ENCODE measurements around the gene FLNA.
"Not testable (repeated sequence)": the region's sequence is repeated elsewhere in the genome, so short reads cannot be mapped to it uniquely, and the experiment has no call there.

GRCh38 chrX:154302998-154303397 is 71.4 kb downstream of the FLNA start:
- not testable (repeated sequence) for TF ChIP-seq CTCF (IDR thresholded peaks at IDR 0.05; ENCODE audit: low read length); EZH2phosphoT487 (IDR thresholded peaks at IDR 0.05; ENCODE audit: low read length); EZH2 (optimal IDR thresholded peaks at IDR 0.05; ENCODE audit: low read depth, low read length)
